ENCODE results near the gene AIG1.

Gene AIG1

GRCh38 chr6:143251288-143251687, 190.6 kb downstream of the AIG1 start:
- H3F3A ChIP-seq (ENCODE audit: insufficient read depth, low read length): no peaks in the 10 kb centered on the region
- H3K27me3 ChIP-seq (replicated peaks; ENCODE audit: insufficient read depth, low read length): no peaks in the 10 kb centered on the region
- H2AFZ ChIP-seq (ENCODE audit: low read length): no peak overlapping the region
- TF ChIP-seq CTCF (IDR thresholded peaks at IDR 0.05; ENCODE audit: low read length) (no peak), EZH2 (optimal IDR thresholded peaks at IDR 0.05; ENCODE audit: low read depth, low read length) (no peak)
- H3K9me3 ChIP-seq (replicated peaks; ENCODE audit: insufficient read depth, low read length): no peaks in the 10 kb centered on the region
- no peak for DNase-seq
- H3K79me2 ChIP-seq (ENCODE audit: low read length): no peaks in the 10 kb centered on the region
- H3K4me3 ChIP-seq (ENCODE audit: low read length): no peak overlapping the region
- H3K4me1 ChIP-seq (ENCODE audit: low read length): no peaks in the 10 kb centered on the region
- no peaks in the 10 kb centered on the region for H3K9me2 ChIP-seq (replicated peaks; ENCODE audit: insufficient read depth, low read length)
- H3K4me2 ChIP-seq (ENCODE audit: low read depth, low read length): no peak overlapping the region
- no peaks in the 10 kb centered on the region for H4K20me1 ChIP-seq (ENCODE audit: insufficient read depth, low read length)
- no peak overlapping the region for H3K27ac ChIP-seq (ENCODE audit: low read length)
- no peak overlapping the region for H3K9ac ChIP-seq (ENCODE audit: low read length)
- no peaks in the 10 kb centered on the region for H3K36me3 ChIP-seq (replicated peaks; ENCODE audit: insufficient read depth, low read length)

GRCh38 chr6:143252961-143253360, 192.3 kb downstream of the AIG1 start:
- Histone ChIP-seq H4K20me1 (ENCODE audit: insufficient read depth, low read length) (no peaks in the 10 kb centered on the region), H3K27ac (ENCODE audit: low read length) (no peak overlapping the region), H3K9me2 (replicated peaks; ENCODE audit: insufficient read depth, low read length) (no peaks in the 10 kb centered on the region), H3K36me3 (replicated peaks; ENCODE audit: insufficient read depth, low read length) (no peaks in the 10 kb centered on the region), H3K4me1 (ENCODE audit: low read length) (no peaks in the 10 kb centered on the region), H3K9me3 (replicated peaks; ENCODE audit: insufficient read depth, low read length) (no peaks in the 10 kb centered on the region), H3K9ac (ENCODE audit: low read length) (no peak overlapping the region), H3F3A (ENCODE audit: insufficient read depth, low read length) (no peaks in the 10 kb centered on the region), H3K27me3 (replicated peaks; ENCODE audit: insufficient read depth, low read length) (no peaks in the 10 kb centered on the region), H3K4me3 (ENCODE audit: low read length) (no peak overlapping the region), H3K79me2 (ENCODE audit: low read length) (no peaks in the 10 kb centered on the region), H2AFZ (ENCODE audit: low read length) (no peak overlapping the region), H3K4me2 (ENCODE audit: low read depth, low read length) (no peak overlapping the region)
- DNase-seq: no peak
- TF ChIP-seq EZH2 (optimal IDR thresholded peaks at IDR 0.05; ENCODE audit: low read depth, low read length): no peak
- TF ChIP-seq EZH2phosphoT487 (IDR thresholded peaks at IDR 0.05; ENCODE audit: low read length): no peak
- no peak for TF ChIP-seq CTCF (IDR thresholded peaks at IDR 0.05; ENCODE audit: low read length)

- Histone ChIP-seq H3K4me1 (ENCODE audit: low read length) (no peaks in the 10 kb centered on the region), H3K9me2 (replicated peaks; ENCODE audit: insufficient read depth, low read length) (no peaks in the 10 kb centered on the region), H3F3A (ENCODE audit: insufficient read depth, low read length) (no peaks in the 10 kb centered on the region), H3K9me3 (replicated peaks; ENCODE audit: insufficient read depth, low read length) (no peaks in the 10 kb centered on the region), H2AFZ (ENCODE audit: low read length) (no peak overlapping the region), H3K9ac (ENCODE audit: low read length) (no peak overlapping the region), H3K27me3 (replicated peaks; ENCODE audit: insufficient read depth, low read length) (no peaks in the 10 kb centered on the region), H3K4me3 (ENCODE audit: low read length) (no peak overlapping the region), H4K20me1 (ENCODE audit: insufficient read depth, low read length) (no peaks in the 10 kb centered on the region), H3K27ac (ENCODE audit: low read length) (no peak overlapping the region), H3K79me2 (ENCODE audit: low read length) (no peaks in the 10 kb centered on the region), H3K4me2 (ENCODE audit: low read depth, low read length) (no peak overlapping the region), H3K36me3 (replicated peaks; ENCODE audit: insufficient read depth, low read length) (no peaks in the 10 kb centered on the region)
- no peak for DNase-seq
- TF ChIP-seq EZH2 (optimal IDR thresholded peaks at IDR 0.05; ENCODE audit: low read depth, low read length) (no peak), EZH2phosphoT487 (IDR thresholded peaks at IDR 0.05; ENCODE audit: low read length) (no peak), CTCF (IDR thresholded peaks at IDR 0.05; ENCODE audit: low read length) (no peak)
Observed at GRCh38 chr6:143253586-143253985, 192.9 kb downstream of the AIG1 start.

Data from MM.1S (cell line).